ENCODE measurements around the gene RAB26. TPM values are rescaled to one million over a fixed set of nuclear protein-coding genes. Genes with fewer than 3 reads are reported as not detected.

The RAB26 gene
- total and polyA plus RNA-seq, 2 experiments from 2014 or later, result 4.1 to 8.7 TPM

MicroRNA genes within 50 kb of the gene (microRNA counts, 767-probe panel; counts per million panel counts)
- microRNA hsa-miR-3180 (not detected), microRNA hsa-miR-4516 (4,391 counts per million, percentile 13 among the panel's probes with 10 or more counts)

Small RNAs within 50 kb of the gene (microRNA-seq; reads per million reads assigned to microRNA genes)
- not detected for gene MIR3180-5
- gene MIR4516, result not detected
- not detected for gene MIR6511B1

Small RNAs within 50 kb of the gene (small RNA-seq; reads per million reads assigned to genes)
- gene MIR3180-5 (ENCODE audit: low replicate concordance), result not detected
- gene MIR4516 (ENCODE audit: low replicate concordance), result not detected
- not detected for gene RF00019 (ENCODE audit: low replicate concordance)
- not detected for gene SNORD60 (ENCODE audit: low replicate concordance)

Other genes with a start within 250 kb of the RAB26 start
- gene HS3ST6, start 230.2 kb upstream of the RAB26 start, total RNA-seq (2014; rRNA removed; shearing (Covaris generic)), result not detected in 2 replicates
- gene HS3ST6, start 230.2 kb upstream of the RAB26 start, polyA plus RNA-seq (2016; fragmentation: Nextera tagmentation; extraction: Ambion mirVana), result 0.17 and 0.21 TPM in 2 replicates
- 23.9 and 31.3 TPM in 2 replicates for gene MSRB1, start 205.4 kb upstream of the RAB26 start, total RNA-seq (2014; rRNA removed; shearing (Covaris generic))
- 29.6 and 30.4 TPM in 2 replicates for gene MSRB1, start 205.4 kb upstream of the RAB26 start, polyA plus RNA-seq (2016; fragmentation: Nextera tagmentation; extraction: Ambion mirVana)
- gene RPL3L, start 193.9 kb upstream of the RAB26 start, total RNA-seq (2014; rRNA removed; shearing (Covaris generic)), result 0.31 and 0.59 TPM in 2 replicates
- gene RPL3L, start 193.9 kb upstream of the RAB26 start, polyA plus RNA-seq (2016; fragmentation: Nextera tagmentation; extraction: Ambion mirVana), result 0.68 and 1.1 TPM in 2 replicates
- 244 and 280 TPM in 2 replicates for gene NDUFB10, start 189.1 kb upstream of the RAB26 start, total RNA-seq (2014; rRNA removed; shearing (Covaris generic))
- 495 and 527 TPM in 2 replicates for gene NDUFB10, start 189.1 kb upstream of the RAB26 start, polyA plus RNA-seq (2016; fragmentation: Nextera tagmentation; extraction: Ambion mirVana)
- 3,232 and 3,786 TPM in 2 replicates for gene RPS2, start 183.8 kb upstream of the RAB26 start, total RNA-seq (2014; rRNA removed; shearing (Covaris generic))
- 3,992 and 4,335 TPM in 2 replicates for gene RPS2, start 183.8 kb upstream of the RAB26 start, polyA plus RNA-seq (2016; fragmentation: Nextera tagmentation; extraction: Ambion mirVana)
- not detected in 2 replicates for gene RNF151, start 181.8 kb upstream of the RAB26 start, total RNA-seq (2014; rRNA removed; shearing (Covaris generic))
- gene RNF151, start 181.8 kb upstream of the RAB26 start, polyA plus RNA-seq (2016; fragmentation: Nextera tagmentation; extraction: Ambion mirVana), result not detected in 2 replicates
- gene TBL3, start 176.6 kb upstream of the RAB26 start, total RNA-seq (2014; rRNA removed; shearing (Covaris generic)), result 122 and 157 TPM in 2 replicates
- 67.0 and 68.8 TPM in 2 replicates for gene TBL3, start 176.6 kb upstream of the RAB26 start, polyA plus RNA-seq (2016; fragmentation: Nextera tagmentation; extraction: Ambion mirVana)
- gene NOXO1, start 167.2 kb upstream of the RAB26 start, total RNA-seq (2014; rRNA removed; shearing (Covaris generic)), result 1.2 and 2.0 TPM in 2 replicates
- 2.0 and 2.6 TPM in 2 replicates for gene NOXO1, start 167.2 kb upstream of the RAB26 start, polyA plus RNA-seq (2016; fragmentation: Nextera tagmentation; extraction: Ambion mirVana)
- 40.1 and 53.2 TPM in 2 replicates for gene GFER, start 164.4 kb upstream of the RAB26 start, total RNA-seq (2014; rRNA removed; shearing (Covaris generic))
- 64.5 and 68.5 TPM in 2 replicates for gene GFER, start 164.4 kb upstream of the RAB26 start, polyA plus RNA-seq (2016; fragmentation: Nextera tagmentation; extraction: Ambion mirVana)
- 72.2 and 77.7 TPM in 2 replicates for gene SYNGR3, start 158.7 kb upstream of the RAB26 start, total RNA-seq (2014; rRNA removed; shearing (Covaris generic))
- 44.7 and 45.4 TPM in 2 replicates for gene SYNGR3, start 158.7 kb upstream of the RAB26 start, polyA plus RNA-seq (2016; fragmentation: Nextera tagmentation; extraction: Ambion mirVana)
- 31.7 and 48.6 TPM in 2 replicates for gene ZNF598, start 138.8 kb upstream of the RAB26 start, total RNA-seq (2014; rRNA removed; shearing (Covaris generic))
- gene ZNF598, start 138.8 kb upstream of the RAB26 start, polyA plus RNA-seq (2016; fragmentation: Nextera tagmentation; extraction: Ambion mirVana), result 8.5 and 10.2 TPM in 2 replicates
- gene NPW, start 128.8 kb upstream of the RAB26 start, total RNA-seq (2014; rRNA removed; shearing (Covaris generic)), result 1.9 and 4.5 TPM in 2 replicates
- 37.0 and 37.6 TPM in 2 replicates for gene NPW, start 128.8 kb upstream of the RAB26 start, polyA plus RNA-seq (2016; fragmentation: Nextera tagmentation; extraction: Ambion mirVana)
- gene NHERF2, start 121.7 kb upstream of the RAB26 start, total RNA-seq (2014; rRNA removed; shearing (Covaris generic)), result 15.4 and 16.5 TPM in 2 replicates
- gene NHERF2, start 121.7 kb upstream of the RAB26 start, polyA plus RNA-seq (2016; fragmentation: Nextera tagmentation; extraction: Ambion mirVana), result 12.0 and 21.0 TPM in 2 replicates
- gene NTHL1, start 100.8 kb upstream of the RAB26 start, total RNA-seq (2014; rRNA removed; shearing (Covaris generic)), result 84.6 and 97.1 TPM in 2 replicates
- 87.9 and 94.9 TPM in 2 replicates for gene NTHL1, start 100.8 kb upstream of the RAB26 start, polyA plus RNA-seq (2016; fragmentation: Nextera tagmentation; extraction: Ambion mirVana)
- 81.4 and 93.0 TPM in 2 replicates for gene TSC2, start 100.6 kb upstream of the RAB26 start, total RNA-seq (2014; rRNA removed; shearing (Covaris generic))
- 36.3 and 40.5 TPM in 2 replicates for gene TSC2, start 100.6 kb upstream of the RAB26 start, polyA plus RNA-seq (2016; fragmentation: Nextera tagmentation; extraction: Ambion mirVana)
- gene PKD1, start 12.7 kb upstream of the RAB26 start, total RNA-seq (2014; rRNA removed; shearing (Covaris generic)), result 75.5 and 107 TPM in 2 replicates
- 18.5 and 21.1 TPM in 2 replicates for gene PKD1, start 12.7 kb upstream of the RAB26 start, polyA plus RNA-seq (2016; fragmentation: Nextera tagmentation; extraction: Ambion mirVana)
- gene TRAF7, start 7.2 kb downstream of the RAB26 start, total RNA-seq (2014; rRNA removed; shearing (Covaris generic)), result 133 and 143 TPM in 2 replicates
- 36.4 and 41.4 TPM in 2 replicates for gene TRAF7, start 7.2 kb downstream of the RAB26 start, polyA plus RNA-seq (2016; fragmentation: Nextera tagmentation; extraction: Ambion mirVana)
- gene CASKIN1, start 48.0 kb downstream of the RAB26 start, total RNA-seq (2014; rRNA removed; shearing (Covaris generic)), result 2.4 and 6.2 TPM in 2 replicates
- gene CASKIN1, start 48.0 kb downstream of the RAB26 start, polyA plus RNA-seq (2016; fragmentation: Nextera tagmentation; extraction: Ambion mirVana), result 1.0 TPM in 2 replicates
- 98.1 and 138 TPM in 2 replicates for gene MLST8, start 56.8 kb downstream of the RAB26 start, total RNA-seq (2014; rRNA removed; shearing (Covaris generic))
- gene MLST8, start 56.8 kb downstream of the RAB26 start, polyA plus RNA-seq (2016; fragmentation: Nextera tagmentation; extraction: Ambion mirVana), result 55.3 and 58.8 TPM in 2 replicates
- gene BRICD5, start 62.2 kb downstream of the RAB26 start, total RNA-seq (2014; rRNA removed; shearing (Covaris generic)), result 3.8 and 5.3 TPM in 2 replicates
- 4.8 and 6.3 TPM in 2 replicates for gene BRICD5, start 62.2 kb downstream of the RAB26 start, polyA plus RNA-seq (2016; fragmentation: Nextera tagmentation; extraction: Ambion mirVana)
- 59.3 and 80.3 TPM in 2 replicates for gene PGP, start 66.2 kb downstream of the RAB26 start, total RNA-seq (2014; rRNA removed; shearing (Covaris generic))
- gene PGP, start 66.2 kb downstream of the RAB26 start, polyA plus RNA-seq (2016; fragmentation: Nextera tagmentation; extraction: Ambion mirVana), result 44.4 and 52.1 TPM in 2 replicates
- 42.0 and 45.5 TPM in 2 replicates for gene E4F1, start 75.0 kb downstream of the RAB26 start, total RNA-seq (2014; rRNA removed; shearing (Covaris generic))
- 22.6 and 22.7 TPM in 2 replicates for gene E4F1, start 75.0 kb downstream of the RAB26 start, polyA plus RNA-seq (2016; fragmentation: Nextera tagmentation; extraction: Ambion mirVana)
- 0.66 TPM in 1 of 2 replicates, not detected in the other for gene DNASE1L2, start 87.8 kb downstream of the RAB26 start, total RNA-seq (2014; rRNA removed; shearing (Covaris generic))
- 0.23 and 0.42 TPM in 2 replicates for gene DNASE1L2, start 87.8 kb downstream of the RAB26 start, polyA plus RNA-seq (2016; fragmentation: Nextera tagmentation; extraction: Ambion mirVana)
- 117 and 118 TPM in 2 replicates for gene ECI1, start 103.0 kb downstream of the RAB26 start, total RNA-seq (2014; rRNA removed; shearing (Covaris generic))
- gene ECI1, start 103.0 kb downstream of the RAB26 start, polyA plus RNA-seq (2016; fragmentation: Nextera tagmentation; extraction: Ambion mirVana), result 143 and 152 TPM in 2 replicates
- gene RNPS1, start 119.5 kb downstream of the RAB26 start, total RNA-seq (2014; rRNA removed; shearing (Covaris generic)), result 372 and 384 TPM in 2 replicates
- 298 and 315 TPM in 2 replicates for gene RNPS1, start 119.5 kb downstream of the RAB26 start, polyA plus RNA-seq (2016; fragmentation: Nextera tagmentation; extraction: Ambion mirVana)
- 3.2 and 4.1 TPM in 2 replicates for gene ABCA3, start 192.1 kb downstream of the RAB26 start, total RNA-seq (2014; rRNA removed; shearing (Covaris generic))
- 1.8 and 3.0 TPM in 2 replicates for gene ABCA3, start 192.1 kb downstream of the RAB26 start, polyA plus RNA-seq (2016; fragmentation: Nextera tagmentation; extraction: Ambion mirVana)

All from GM23338 (cell line).